ENCODE measurements around the gene ZBTB7A. TPM values are rescaled to one million over a fixed set of nuclear protein-coding genes. Genes with fewer than 3 reads are reported as not detected.
"Not testable (repeated sequence)": the region's sequence is repeated elsewhere in the genome, so short reads cannot be mapped to it uniquely, and the experiment has no call there.

The ZBTB7A gene
- total RNA-seq, 1 donor = 42.7 TPM

DNA sequence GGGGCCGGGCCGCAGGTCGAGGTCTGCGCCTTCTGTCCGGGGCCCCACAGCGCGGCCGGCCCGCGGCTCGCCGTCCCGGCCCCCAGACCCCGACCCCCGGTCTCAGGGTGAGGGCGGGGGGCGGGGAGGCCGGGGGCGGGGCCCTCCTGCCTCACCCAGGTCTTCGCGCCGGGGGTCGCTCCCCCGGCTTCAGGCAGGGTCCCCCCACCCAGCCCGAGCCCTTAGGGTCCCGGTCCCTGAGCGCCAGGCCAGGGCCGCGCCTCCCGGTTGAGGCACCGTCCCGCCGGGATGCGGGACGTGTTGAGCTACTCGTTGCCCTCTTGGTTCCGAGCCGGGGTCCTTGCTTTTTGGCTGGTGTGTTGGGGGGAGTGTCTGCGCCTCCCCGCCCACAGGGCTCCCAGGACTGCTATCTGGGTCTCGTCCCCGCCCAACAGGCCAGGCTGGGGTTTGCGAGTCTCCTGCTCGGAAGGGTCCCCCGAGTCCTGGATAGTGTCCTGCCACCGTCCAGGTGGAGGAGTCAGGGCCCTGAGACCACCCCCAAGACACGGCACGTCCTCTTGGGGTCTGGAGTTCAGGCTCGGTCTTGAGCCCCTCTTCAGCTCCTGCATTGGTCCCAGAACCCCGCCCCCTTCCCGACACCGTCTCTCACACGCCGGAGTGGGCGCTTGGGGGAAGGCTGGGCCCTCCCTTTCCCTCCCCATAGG is 58.7 kb downstream of the ZBTB7A start:
- H3K4me3 ChIP-seq (ENCODE audit: insufficient read depth, low read length) = peak overlapping the region; percentile 94
- H3K27me3 ChIP-seq (ENCODE audit: insufficient read depth, low read length) = no peaks in the 10 kb centered on the region
- H3K4me2 ChIP-seq (ENCODE audit: insufficient read depth, low read length) = peak overlapping the region; percentile 95
- H3K9me3 ChIP-seq (ENCODE audit: low read depth, low read length) = no peaks in the 10 kb centered on the region
- peak overlapping the region; percentile 59 for H2AFZ ChIP-seq (ENCODE audit: low read length)
- peak overlapping the region; percentile 51 for H3K27ac ChIP-seq (ENCODE audit: low read depth, low read length)
- DNase-seq (ENCODE audit: insufficient read length, low spot score, missing footprints) = peak; percentile 92
- H3K79me2 ChIP-seq (ENCODE audit: insufficient read depth, low read length) = peaks cover 54% of the 10 kb centered on the region
- H4K20me1 ChIP-seq (ENCODE audit: insufficient read depth, low read length) = peaks cover 37% of the 10 kb centered on the region
- TF ChIP-seq, protein P1, sequence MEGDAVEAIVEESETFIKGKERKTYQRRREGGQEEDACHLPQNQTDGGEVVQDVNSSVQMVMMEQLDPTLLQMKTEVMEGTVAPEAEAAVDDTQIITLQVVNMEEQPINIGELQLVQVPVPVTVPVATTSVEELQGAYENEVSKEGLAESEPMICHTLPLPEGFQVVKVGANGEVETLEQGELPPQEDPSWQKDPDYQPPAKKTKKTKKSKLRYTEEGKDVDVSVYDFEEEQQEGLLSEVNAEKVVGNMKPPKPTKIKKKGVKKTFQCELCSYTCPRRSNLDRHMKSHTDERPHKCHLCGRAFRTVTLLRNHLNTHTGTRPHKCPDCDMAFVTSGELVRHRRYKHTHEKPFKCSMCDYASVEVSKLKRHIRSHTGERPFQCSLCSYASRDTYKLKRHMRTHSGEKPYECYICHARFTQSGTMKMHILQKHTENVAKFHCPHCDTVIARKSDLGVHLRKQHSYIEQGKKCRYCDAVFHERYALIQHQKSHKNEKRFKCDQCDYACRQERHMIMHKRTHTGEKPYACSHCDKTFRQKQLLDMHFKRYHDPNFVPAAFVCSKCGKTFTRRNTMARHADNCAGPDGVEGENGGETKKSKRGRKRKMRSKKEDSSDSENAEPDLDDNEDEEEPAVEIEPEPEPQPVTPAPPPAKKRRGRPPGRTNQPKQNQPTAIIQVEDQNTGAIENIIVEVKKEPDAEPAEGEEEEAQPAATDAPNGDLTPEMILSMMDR (IDR thresholded peaks at IDR 0.05; ENCODE audit: extremely low read depth, low read depth, low read length) = no peak
- peaks cover 16% of the 10 kb centered on the region for H3K4me1 ChIP-seq (ENCODE audit: insufficient read depth, low read length)
- H3K36me3 ChIP-seq (ENCODE audit: insufficient read depth, low read length) = peaks cover 9% of the 10 kb centered on the region

DNA sequence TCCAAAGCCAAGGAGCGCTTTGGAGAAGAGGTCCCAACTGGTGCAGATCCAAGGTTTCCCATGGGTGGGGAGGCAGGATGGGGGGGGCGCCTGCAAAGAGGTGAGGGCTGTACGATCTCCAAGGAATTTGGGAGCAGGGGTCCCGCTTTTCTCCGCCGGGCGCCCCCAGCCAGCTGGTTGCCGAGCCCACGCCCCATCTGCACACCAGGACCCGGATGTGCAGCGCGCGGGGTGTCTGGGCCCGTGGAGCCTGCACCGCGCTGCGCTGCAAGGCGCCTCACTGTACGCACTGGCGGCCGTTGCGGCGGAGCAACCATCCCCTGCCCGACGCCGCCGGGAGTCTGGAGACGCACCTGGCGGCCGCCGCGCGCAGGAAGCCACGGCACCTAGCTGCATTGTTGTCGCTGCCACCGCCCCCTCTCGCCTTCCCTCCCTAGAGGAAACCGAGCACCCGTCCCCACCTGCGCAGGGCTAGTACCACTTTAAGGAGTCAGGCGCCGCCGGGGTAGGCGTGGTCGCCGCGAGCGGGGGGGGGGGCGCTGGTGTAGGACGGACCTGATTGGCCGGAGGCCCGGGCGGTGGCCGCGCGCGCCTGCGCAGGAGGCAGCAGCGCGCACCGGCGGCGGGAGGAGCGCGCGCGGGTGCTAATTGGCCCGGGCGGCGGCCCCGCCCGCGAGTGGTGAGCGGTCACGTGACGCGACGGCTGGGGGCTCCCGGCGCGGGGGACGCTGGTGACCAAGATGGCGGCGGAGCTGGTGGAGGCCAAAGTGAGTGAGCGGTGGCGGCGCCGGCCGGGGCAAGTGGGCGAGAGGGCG is 59.5 kb downstream of the ZBTB7A start, which contains the start of gene PIAS4:
PIAS4 (plus strand) TSS at position 716 of the 815 bp plus-strand sequence; CDS start at position 741, 25 bp downstream.
- Histone ChIP-seq H3K27me3 (ENCODE audit: insufficient read depth, low read length) (no peaks in the 10 kb centered on the region), H4K20me1 (ENCODE audit: insufficient read depth, low read length) (peaks cover 34% of the 10 kb centered on the region), H3K79me2 (ENCODE audit: insufficient read depth, low read length) (peaks cover 46% of the 10 kb centered on the region), H3K27ac (ENCODE audit: low read depth, low read length) (peak within 1 kb of the TSS; percentile 51), H3K4me2 (ENCODE audit: insufficient read depth, low read length) (peak within 1 kb of the TSS; percentile 95), H3K9me3 (ENCODE audit: low read depth, low read length) (no peaks in the 10 kb centered on the region), H2AFZ (ENCODE audit: low read length) (peak within 1 kb of the TSS; percentile 88), H3K4me1 (ENCODE audit: insufficient read depth, low read length) (peaks cover 16% of the 10 kb centered on the region), H3K36me3 (ENCODE audit: insufficient read depth, low read length) (peaks cover 8% of the 10 kb centered on the region), H3K4me3 (ENCODE audit: insufficient read depth, low read length) (peak within 1 kb of the TSS; percentile 94)
- TF ChIP-seq, protein P1 (IDR thresholded peaks at IDR 0.05; ENCODE audit: extremely low read depth, low read depth, low read length) = no peak
- peak; percentile 100 for DNase-seq (ENCODE audit: insufficient read length, low spot score, missing footprints)

GRCh38 chr19:4005436-4005835 is 61.3 kb downstream of the ZBTB7A start:
- H3K4me3 ChIP-seq (ENCODE audit: insufficient read depth, low read length); H3K4me2 ChIP-seq (ENCODE audit: insufficient read depth, low read length); H2AFZ ChIP-seq (ENCODE audit: low read length); DNase-seq (ENCODE audit: insufficient read length, low spot score, missing footprints); H3K9me3 ChIP-seq (ENCODE audit: low read depth, low read length); H3K27ac ChIP-seq (ENCODE audit: low read depth, low read length); H3K27me3 ChIP-seq (ENCODE audit: insufficient read depth, low read length); H3K36me3 ChIP-seq (ENCODE audit: insufficient read depth, low read length): not testable (repeated sequence)
- Histone ChIP-seq H4K20me1 (ENCODE audit: insufficient read depth, low read length) (peaks cover 24% of the 10 kb centered on the region), H3K79me2 (ENCODE audit: insufficient read depth, low read length) (peaks cover 31% of the 10 kb centered on the region), H3K4me1 (ENCODE audit: insufficient read depth, low read length) (peaks cover 16% of the 10 kb centered on the region)

- H3K4me1 ChIP-seq (ENCODE audit: insufficient read depth, low read length); H3K4me2 ChIP-seq (ENCODE audit: insufficient read depth, low read length); H2AFZ ChIP-seq (ENCODE audit: low read length); H3K27ac ChIP-seq (ENCODE audit: low read depth, low read length); H3K27me3 ChIP-seq (ENCODE audit: insufficient read depth, low read length); H3K36me3 ChIP-seq (ENCODE audit: insufficient read depth, low read length); DNase-seq (ENCODE audit: insufficient read length, low spot score, missing footprints); H3K4me3 ChIP-seq (ENCODE audit: insufficient read depth, low read length); H3K9me3 ChIP-seq (ENCODE audit: low read depth, low read length); H3K79me2 ChIP-seq (ENCODE audit: insufficient read depth, low read length); H4K20me1 ChIP-seq (ENCODE audit: insufficient read depth, low read length): not testable (repeated sequence)
Observed at GRCh38 chr19:4000798-4001197, 65.9 kb downstream of the ZBTB7A start.

DNA sequence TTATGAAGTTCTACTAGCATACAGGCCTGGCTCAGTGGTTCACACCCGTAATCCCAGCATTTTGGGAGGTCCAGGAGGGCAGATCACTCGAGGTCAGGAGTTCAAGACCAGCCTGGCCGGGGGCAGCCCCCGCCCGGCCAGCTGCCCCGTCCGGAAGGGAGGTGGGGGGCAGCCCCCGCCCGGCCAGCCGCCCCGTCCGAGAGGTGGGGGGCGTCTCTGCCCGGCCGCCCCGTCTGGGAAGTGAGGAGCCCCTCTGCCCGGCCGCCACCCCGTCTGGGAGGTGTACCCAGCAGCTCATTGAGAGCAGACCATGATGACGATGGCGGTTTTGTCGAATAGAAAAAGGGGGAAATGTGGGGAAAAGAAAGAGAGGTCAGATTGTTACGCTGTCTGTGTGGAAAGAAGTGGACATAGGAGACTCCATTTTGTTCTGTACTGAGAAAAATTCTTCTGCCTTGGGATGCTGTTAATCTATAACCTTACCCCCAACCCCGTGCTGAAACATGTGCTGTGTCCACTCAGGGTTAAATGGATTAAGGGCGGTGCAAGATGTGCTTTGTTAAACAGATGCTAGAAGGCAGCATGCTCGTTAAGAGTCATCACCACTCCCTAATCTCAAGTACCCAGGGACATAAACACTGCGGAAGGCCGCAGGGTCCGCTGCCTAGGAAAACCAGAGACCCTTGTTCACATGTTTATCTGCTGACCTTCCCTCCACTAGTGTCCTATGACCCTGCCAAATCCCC is 67.9 kb downstream of the ZBTB7A start:
- H3K4me2 ChIP-seq (ENCODE audit: insufficient read depth, low read length); H3K36me3 ChIP-seq (ENCODE audit: insufficient read depth, low read length); H2AFZ ChIP-seq (ENCODE audit: low read length); H3K79me2 ChIP-seq (ENCODE audit: insufficient read depth, low read length); H3K4me3 ChIP-seq (ENCODE audit: insufficient read depth, low read length); H3K4me1 ChIP-seq (ENCODE audit: insufficient read depth, low read length); H3K27me3 ChIP-seq (ENCODE audit: insufficient read depth, low read length); DNase-seq (ENCODE audit: insufficient read length, low spot score, missing footprints); H3K9me3 ChIP-seq (ENCODE audit: low read depth, low read length); H4K20me1 ChIP-seq (ENCODE audit: insufficient read depth, low read length); H3K27ac ChIP-seq (ENCODE audit: low read depth, low read length): not testable (repeated sequence)
